Measurements from ENCODE around the gene NANOGP8. TPM values are rescaled to one million over a fixed set of nuclear protein-coding genes. Genes with fewer than 3 reads are reported as not detected.

NANOGP8 gene
- total RNA-seq, 1 donor from 2014 or later = not detected

Other genes starting within 250 kb of the NANOGP8 start
- gene AQR, start 115.6 kb downstream of the NANOGP8 start, total RNA-seq = 11.0 TPM
- 57.1 TPM for gene ZNF770, start 97.0 kb downstream of the NANOGP8 start, total RNA-seq